EH (cell line): Measurements from ENCODE around the gene ACOT11.
A peak's percentile ranks its signal among the peaks of the same experiment; 100 is the strongest.

Experiments
- DNase-seq: peaks from one replicate; pipeline ENCODE4 v3.0.0-alpha.2; 2015; ENCODE audit warnings: low read depth

The ACOT11 gene

DNA sequence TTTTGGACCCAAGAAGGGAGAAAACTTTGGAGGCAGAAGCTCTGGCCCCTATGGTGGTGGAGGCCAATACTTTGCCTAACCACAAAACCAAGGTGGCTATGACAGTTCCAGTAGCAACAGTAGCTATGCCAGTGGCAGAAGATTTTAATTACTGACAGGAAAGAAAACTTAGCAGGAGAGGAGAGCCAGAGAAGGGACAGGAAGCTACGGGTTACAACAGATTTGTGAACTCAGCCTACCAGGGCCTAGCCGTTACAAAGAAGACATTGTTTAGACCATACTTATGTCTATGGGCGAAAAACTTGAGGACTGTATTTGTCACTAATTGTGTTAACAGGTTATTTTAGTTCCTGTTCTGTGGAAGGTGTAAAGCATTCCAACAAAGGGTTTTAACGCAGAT is 10.4 kb upstream of the ACOT11 start:
- DNase-seq, result no peak

DNA sequence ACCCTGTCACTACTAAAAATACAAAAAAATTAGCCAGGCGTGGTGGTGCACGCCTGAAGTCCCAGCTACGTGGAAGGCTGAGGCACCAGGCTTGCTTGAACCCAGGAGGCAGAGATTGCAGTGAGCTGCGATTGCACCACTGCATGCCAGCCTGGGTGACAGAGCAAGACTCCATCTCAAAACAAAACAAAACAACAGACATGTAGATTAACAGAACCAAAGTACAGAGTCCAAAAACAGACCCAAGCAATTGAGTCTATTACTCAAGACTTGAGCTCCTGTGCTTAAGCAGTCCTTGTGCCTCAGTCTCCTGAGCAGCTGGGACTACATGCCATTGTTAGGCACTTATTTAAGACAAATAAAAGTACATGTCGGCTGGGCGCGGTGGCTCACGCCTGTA is 9.5 kb upstream of the ACOT11 start:
- no peak for DNase-seq

DNA sequence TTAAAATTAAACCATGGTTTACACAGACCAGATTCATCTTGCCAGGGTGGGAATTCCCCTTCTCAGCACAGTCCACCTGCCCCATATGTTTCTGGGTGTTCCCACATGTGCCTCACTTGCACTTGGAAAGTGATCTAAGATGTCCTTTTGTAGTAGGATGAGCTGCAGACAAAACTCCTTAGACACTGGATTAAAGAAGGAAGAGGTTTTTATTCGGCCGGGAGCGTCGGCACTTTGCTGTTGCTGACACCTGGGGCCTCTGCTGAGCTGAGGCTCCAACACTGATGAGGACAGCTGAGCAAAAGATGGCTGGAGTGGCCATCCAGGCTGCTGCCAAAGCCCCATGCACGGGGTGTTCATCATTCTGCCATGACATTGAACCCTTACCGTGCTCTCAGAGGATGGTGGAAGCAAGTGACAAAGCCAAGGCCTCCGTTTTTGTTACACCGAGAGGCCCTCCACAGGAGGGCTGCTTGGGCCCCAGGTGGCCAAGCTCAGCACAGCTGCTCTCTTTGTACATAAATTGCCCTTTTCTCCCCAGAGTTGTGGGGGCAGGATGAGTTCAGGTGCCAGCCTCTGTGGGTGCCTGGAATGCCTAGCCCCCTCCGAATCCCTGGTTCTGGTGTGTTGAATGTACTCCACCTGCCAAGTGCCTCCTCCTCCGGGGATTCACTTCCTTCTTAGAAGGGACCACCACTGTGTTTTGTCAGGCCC is 7.3 kb upstream of the ACOT11 start:
- no peak for DNase-seq

DNA sequence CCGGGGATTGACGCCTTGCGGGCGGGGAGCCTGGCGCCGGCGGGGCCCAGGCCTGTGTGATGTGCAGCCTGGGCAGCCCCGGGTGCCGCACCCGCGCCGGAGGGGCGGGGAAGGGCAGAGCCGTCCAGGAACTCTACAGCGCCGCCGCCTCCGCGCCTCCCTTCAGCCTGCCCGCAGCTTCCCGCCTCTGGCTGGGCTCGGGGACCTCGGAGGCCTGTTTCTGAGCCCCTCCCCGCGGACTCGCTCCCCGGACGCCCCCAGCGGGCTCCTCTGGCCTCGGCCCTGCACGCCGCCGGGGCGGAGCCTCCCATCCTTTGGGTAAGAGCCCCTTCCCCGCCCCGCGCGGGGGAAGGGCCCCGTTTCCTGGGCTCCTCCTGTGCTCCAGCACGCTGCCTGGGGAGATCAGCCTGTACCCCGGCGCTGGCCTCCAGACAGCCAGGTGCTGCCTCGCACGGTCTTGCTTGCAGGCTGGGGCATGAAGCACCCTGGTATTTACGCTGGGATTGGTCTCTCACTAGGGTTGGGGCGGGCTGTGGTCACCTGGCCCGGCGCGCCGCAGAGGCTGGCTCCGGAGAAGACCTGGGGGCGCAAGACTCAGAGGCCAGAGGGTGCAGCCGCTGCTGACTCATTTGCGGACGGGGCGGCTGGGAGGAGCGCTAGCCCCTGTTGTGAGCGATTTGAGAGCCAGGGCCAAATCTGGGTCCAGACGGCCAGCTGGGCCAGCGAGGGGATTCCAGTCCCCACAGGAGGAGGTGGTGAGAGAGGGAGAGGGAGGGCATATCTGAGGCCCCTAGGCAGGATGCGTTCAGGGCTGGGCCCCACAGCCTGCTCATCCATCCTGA is 5.7 kb upstream of the ACOT11 start:
- peak; percentile 68 for DNase-seq

DNA sequence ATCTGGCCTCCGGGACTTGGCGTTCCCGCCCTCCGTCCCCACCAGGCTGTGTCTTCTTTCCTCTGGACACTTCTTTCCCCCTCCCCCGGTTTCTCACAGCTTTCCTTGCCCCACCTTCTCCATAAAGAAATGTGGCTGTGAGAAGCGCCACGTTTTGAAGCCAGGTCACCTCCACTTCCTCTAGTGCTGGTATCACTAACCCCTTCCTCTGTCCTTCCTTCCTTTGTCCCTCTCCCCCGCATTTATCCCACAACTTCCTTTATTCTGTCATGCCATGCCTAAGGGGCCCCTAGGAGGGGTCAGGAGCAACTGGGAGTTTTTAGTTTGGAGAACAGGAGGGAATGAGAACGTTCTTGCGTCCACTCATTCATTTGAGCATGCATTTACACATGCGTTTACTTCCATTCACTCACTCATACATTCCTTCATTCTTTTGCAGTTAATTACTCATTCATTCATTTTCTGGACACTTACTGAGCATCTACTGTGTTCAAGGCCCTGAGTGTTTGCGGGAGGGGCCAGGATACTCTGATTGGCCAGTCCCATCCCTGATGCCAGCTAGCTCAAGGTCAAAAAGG is 5.0 kb upstream of the ACOT11 start:
- peak; percentile 65 for DNase-seq

DNA sequence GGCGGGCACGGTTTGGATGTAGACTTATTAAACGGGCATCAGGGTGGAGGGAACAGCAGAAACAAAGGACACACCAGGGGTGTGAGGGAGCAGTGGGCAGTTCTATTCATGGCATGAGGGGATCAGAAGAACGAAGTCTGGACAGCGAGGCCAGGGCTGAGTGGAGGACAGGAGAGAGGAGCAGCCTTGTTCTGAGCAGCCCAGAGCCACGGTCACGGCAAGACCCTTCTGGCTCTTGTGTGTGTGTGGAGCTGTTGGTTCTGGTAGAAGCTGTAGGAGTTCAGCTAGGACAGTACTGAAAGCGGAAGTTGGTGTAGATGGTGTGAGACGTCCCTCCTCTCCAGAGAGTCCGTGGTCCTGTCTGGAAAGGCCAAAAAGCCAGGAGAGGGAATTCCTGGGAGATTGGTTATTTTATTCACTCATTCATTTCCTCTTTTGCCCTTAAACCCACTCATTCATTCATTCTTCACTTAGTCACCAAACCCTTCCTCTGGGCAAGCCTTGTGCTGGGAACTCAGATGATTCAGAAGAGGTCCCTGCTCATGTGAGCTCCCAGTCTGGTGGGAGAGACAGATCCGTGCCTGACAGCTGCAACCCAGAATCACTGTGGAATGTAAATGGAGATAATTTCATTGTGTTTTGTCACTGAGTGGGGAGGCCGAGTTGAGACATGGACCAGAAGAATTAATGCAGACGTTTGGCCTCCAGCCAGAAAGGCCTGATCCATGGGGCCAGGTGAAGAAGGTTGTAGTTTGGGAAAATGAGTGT is 4.1 kb upstream of the ACOT11 start:
- DNase-seq, result peak; percentile 88

DNA sequence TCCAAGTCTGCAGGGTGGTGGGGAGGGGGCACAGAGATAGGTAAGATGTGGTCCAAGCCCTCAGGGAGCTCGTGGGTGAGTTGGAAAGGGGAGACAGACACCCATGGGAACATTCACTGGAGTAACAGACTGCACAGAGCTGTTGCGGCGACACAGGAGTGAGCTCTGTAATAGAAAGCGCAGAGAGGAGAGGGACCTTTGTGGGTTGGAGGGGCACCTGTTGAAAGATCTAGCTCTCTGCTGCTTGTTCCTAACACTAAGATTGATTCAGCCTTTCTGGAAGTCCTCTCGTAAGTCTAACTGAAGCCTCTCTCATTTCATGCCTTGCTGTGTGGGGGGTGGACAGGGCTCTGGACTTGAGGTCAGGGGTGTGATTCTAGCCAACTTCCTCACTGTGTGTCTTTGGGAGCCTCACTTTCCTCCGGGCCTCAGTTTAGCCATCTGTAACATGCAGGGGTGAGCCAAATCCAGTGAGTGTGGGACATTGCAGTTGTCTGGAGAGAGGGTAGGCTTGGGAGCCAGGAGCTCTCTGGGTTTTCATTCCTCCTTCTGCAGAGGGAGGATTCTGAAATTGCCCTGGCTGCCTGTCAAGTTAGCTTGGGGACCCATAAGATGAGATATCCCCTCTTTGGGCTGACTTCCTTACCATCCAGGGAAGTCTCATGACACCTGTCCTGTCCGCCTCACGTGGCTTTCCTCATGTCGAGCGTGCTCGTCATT is 2.0 kb upstream of the ACOT11 start:
- DNase-seq, result no peak

DNA sequence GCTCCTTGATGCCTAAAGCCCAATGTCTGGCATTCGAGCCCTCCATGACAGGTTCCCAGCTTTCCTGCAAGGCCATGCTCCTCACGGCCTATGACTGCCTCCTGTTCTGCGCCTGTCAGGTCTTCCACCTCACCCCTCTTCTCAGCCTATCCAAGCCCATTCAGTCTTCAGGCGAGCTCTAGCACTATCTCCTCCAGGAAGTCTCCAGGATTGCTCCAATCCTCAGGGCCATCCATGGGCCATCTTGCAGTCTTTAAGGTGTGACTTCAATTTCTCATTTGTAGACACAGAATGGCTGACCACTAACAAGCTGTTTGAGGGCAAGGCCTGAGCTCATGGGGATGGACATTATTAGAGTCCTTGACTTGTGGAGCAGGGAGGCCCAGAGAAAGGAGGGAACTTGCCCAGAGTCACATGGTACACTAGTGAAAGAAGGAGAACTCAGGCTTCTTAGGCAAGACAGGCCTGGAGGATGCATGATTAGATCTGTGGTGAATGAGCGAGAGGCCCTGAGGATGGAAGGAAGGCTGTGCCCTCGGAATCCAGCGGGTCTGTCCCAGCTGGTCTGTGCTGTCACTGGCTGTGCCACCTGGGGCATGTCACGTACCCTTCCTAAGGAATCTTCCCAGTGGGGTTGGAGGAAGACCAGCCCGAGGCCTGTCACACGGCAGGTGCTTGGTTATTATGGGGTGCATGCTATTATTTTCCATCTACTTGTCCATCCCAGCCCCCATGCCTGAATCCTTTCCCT is 1.2 kb upstream of the ACOT11 start:
- no peak for DNase-seq

DNA sequence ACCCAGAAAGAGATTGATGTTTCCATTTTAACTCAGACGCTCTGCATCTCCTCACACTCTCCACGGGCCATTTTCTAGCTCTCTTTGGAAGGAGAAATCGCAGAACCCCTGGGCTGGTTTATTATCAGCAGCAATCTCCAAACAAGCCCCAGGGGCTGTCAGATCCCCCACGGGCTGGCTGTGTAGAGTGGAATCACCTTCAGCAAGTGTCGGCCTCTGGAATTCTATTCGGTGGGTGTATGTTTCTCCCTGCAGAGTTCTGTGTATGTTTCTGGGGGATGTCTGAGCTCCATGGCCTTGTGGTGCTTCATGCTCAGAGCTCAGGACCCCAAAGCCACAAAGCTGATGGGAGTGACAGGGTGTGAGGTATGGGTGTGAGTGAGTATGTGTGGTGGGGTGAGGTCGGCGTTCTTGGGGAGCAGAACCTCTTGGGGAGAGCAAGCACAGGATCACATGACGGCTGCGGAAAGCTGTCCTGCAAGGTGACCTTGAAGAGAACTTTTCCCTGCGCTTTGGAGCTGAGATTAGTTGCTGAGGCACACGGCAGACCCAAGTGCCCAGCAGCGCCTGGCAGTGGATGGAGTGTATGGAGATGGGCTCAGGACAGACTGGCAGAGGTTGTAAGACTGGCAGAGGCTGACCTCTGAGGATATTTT is 489 bp downstream of the ACOT11 start:
- no peak for DNase-seq

DNA sequence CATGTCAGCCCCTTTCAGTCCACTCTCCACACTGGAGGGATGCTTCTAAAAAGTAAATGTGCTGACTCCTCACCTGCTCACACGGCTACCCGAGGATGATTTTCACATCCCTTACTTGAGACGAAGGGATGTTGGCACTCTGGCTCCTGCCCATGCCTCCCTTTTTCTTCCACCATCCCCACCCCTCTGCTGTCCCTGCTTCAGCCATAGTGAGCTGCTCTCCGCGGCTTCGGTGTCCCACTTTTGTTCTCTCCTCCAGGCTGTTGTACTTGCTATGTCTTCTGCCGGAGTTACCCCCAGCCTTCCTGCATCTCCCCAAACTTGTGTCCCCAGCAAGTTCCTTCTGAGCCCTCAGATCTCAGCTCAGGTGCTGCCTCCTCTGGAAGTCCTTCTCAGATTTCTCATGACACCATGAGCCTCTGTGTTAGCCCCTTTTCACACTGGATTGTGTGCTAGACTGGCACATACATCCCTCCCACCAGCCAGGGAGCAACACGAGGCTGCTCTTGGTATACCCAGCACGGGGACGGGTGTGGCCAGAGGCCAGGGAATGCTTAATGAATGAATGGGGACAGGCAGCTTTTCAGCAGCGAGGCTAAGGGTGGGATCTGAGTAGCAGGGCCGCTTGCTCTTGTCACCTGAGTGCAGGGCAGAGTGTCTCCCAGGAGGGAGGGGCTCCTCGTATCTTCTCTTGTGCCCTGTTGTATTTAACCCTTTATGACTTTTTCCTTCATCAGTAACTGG is 1.3 kb downstream of the ACOT11 start:
- no peak for DNase-seq

DNA sequence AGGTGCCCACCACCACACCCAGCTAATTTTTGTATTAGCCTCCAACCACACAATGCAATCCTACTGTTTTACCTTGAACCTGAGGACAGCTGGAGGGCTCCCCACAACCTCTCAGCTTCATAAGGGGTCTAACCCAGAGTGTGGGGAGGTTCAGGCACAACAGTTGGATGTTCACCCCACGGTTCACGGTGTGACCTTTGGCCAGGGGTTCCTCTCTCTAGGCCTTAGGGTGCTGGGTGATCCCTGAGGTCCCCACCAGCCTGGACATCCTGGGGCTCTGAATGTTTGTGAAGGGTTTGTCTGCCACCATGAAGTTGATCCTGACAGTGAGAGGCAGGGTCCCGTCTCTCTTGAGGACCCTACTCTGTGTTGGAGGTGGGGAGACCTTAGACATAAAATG is 3.9 kb downstream of the ACOT11 start:
- DNase-seq, result no peak

DNA sequence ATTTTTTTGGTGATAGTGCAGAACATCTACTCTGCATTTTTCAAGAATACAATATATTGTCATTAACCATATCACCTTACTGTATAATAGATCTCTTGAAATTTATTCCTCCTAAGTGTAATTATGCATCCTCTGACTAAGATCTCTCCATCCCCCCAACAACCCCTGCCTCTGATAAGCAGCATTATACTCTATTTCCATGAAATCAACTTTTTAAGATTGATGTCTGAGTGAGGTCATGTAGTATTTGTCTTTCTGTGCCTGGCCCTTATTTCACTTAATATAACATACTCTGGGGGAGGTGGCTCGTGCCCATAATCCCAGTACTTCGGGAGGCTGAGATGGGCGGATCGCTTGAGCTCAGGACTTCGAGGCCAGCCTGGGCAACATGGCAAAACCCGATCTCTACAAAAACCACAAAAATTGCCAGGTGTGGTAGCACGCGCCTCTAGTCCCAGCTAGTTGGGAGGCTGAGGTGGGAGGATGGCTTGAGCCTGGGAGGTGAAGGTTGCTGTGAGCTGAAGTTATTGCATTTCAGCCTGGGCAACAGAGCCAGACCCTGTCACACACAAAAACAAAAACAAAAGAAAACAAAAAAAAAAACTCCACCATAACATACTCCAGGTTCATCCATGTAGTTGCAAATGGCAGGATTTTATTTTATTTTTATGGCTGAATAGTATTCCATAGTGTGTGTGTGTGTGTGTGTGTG is 5.7 kb downstream of the ACOT11 start:
- no peak for DNase-seq

DNA sequence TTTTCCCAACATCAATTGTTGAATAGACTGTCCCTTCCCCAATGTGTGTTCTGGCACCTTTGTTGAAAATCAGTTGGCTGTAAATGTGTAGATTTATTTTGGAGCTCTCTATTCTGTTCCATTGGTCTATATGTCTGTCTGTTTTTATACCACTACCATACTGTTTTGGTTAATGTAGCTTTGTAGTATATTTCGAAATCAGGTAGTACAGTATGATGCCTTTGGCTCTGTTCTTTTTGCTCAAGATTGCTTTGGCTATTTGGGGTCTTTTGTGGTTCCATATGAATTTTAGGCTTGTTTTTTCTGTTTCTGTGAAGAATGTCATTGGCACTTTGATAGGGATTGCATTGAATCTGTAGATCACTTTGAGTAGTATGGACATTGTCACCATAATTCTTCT is 8.1 kb downstream of the ACOT11 start:
- DNase-seq, result no peak

DNA sequence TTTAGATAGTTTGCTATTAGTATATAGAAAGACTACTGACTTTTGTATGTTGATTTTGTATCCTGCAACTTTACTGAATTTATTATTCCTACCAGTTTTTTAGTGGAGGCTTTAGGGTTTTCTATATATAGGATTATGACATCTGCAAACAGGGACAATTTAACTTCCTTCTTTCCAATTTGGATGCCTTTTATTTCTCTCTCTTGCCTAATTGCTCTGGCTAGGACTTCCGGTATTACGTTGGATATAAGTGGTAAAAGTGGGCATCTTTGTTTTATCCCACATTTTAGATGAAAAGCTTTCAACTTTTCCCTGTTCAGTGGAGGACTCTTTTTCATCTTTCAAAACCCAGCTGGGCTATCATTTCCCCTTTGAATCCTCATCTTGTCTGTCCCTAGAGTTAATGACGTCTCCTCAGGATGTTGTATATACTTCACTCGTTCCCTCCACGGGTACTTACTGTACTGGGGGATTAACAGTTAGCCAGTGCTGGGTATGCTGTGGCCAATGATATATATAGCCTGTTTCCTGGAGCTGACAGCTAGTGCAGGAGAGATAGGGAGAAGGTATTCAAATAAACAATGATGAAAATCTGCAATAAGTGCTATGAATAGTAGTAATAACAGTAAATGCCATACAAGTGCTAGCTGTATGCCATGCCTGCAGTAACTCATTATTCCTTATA is 9.8 kb downstream of the ACOT11 start:
- DNase-seq, result no peak

DNA sequence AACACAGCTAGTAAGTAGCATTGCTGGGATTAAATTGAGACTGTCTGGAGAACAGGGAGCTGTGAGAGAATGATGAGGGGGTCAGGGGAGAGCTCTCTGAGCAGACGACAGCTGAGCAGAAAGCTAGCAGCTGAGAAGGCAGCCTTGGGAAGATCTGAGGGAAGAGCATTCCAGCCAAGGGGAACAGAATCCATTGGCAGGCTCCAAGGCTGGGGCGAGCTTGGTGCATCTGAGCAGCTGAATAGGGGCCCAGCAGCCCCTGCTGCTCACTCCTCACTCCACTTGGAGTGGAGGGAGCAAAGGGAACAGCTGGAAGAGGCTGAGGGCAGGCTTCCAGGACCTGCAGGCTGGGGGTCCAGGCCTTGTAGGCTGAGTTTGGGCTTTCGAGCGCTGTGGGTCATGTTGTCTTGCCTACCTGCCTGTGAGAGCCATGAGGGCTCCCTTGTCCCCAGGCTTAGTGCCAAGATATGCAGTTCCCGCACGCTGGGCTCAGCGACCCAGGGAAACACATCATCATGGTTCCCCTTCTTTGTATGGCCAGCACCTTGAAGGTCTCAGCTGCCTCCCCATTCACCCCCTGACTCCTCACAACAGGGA is 10.5 kb downstream of the ACOT11 start:
- no peak for DNase-seq

DNA sequence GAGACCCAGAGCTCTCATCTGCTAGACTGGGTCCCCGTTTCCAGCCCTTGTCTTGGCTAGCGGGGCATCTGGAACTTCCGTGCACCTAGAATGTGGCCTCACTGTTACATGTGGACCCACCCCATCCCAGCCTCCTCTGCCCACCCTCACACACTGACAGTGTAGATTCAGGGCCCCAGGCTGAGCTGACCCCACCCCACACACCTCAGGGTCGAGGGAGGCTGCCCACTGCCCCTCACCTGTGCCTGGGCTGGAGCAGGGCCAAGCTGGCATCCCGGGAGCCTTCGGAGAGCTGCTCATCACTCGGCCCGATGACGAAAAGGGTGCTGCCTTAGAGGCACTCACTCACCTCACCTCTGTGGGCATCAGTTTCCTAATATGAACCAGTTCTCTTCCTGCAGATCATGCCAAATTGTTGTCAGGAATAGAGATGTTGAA is 11.1 kb downstream of the ACOT11 start:
- DNase-seq, result no peak

DNA sequence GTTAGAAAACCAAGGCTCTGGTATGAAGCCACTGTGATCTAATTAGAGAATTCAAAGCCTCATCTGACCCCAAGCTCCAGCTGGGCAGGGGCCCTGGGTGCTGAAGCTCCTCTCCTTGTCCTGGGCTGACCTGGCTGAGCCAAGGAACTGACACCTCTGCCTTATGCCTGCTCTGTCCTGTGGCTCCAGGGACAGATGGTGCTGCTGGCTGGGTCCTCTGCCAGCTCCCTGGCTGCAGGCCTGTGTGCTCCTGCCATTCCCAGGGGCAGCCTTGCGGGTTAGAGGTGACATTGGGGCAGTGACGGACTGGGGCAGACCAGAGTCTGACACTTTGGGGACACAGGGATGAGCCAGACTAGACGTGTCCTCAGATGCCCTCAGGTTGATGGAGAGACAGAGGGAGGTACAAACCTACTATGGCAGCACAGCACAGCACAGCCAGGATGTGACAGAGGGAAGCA is 11.8 kb downstream of the ACOT11 start:
- DNase-seq, result no peak
